ENCODE measurements around the gene UCK1. TPM values are rescaled to one million over a fixed set of nuclear protein-coding genes. Genes with fewer than 3 reads are reported as not detected.

UCK1 gene
- polyA plus RNA-seq, 1 donor (not counting 4 experiments of a cell fraction or from before 2014, with no cell fraction given), result 15.4 TPM

DNA sequence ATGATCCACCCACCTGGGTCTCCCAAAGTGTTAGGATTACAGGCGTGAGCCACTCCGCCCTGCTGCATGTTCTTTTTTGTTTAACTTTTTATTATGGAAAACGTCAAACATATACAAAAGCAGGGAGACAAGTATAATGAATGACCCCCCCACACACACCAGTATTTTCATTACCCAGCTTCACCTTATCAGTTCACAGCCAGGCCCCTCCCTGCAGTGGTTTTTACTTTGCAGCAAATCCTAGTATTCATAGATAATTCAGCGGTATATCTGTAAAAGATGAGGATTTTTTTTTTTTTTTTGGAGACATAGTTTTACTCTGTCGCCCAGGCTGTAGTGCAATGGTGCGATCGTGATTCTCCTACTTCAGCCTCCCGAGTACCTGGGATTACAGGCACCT is 26.1 kb downstream of the UCK1 start:
- no peaks in the 10 kb centered on the region for H3K27me3 ChIP-seq (ENCODE audit: control insufficient read depth, extremely low read depth, insufficient read depth, low read length)
- no peaks in the 10 kb centered on the region for H3K79me2 ChIP-seq (ENCODE audit: control insufficient read depth, insufficient read depth, low read length)
- no peak overlapping the region for H3K27ac ChIP-seq (ENCODE audit: control insufficient read depth, insufficient read depth, low read length)
- H4K20me1 ChIP-seq (ENCODE audit: control insufficient read depth, extremely low read depth, insufficient read depth, low read length), result peaks cover 5% of the 10 kb centered on the region
- H2AFZ ChIP-seq (ENCODE audit: control insufficient read depth, low read length), result no peak overlapping the region
- H3K9ac ChIP-seq (ENCODE audit: control insufficient read depth, extremely low read depth, insufficient read depth, low read length), result no peak overlapping the region
- peaks cover 2 to 18% of the 10 kb centered on the region in 2 experiments for H3K36me3 ChIP-seq (ENCODE audit: control insufficient read depth in 2 of 2, extremely low read depth in 1 of 2, insufficient read depth in 2 of 2, low read length in 2 of 2)
- dilution Hi-C loops (cut with MboI; ENCODE audit: extremely low pct_ligation_motif_present, low sequenced_read_pairs), result no loop called here
- TF ChIP-seq, protein P1, sequence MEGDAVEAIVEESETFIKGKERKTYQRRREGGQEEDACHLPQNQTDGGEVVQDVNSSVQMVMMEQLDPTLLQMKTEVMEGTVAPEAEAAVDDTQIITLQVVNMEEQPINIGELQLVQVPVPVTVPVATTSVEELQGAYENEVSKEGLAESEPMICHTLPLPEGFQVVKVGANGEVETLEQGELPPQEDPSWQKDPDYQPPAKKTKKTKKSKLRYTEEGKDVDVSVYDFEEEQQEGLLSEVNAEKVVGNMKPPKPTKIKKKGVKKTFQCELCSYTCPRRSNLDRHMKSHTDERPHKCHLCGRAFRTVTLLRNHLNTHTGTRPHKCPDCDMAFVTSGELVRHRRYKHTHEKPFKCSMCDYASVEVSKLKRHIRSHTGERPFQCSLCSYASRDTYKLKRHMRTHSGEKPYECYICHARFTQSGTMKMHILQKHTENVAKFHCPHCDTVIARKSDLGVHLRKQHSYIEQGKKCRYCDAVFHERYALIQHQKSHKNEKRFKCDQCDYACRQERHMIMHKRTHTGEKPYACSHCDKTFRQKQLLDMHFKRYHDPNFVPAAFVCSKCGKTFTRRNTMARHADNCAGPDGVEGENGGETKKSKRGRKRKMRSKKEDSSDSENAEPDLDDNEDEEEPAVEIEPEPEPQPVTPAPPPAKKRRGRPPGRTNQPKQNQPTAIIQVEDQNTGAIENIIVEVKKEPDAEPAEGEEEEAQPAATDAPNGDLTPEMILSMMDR (optimal IDR thresholded peaks at IDR 0.05 in 1 of 3, IDR thresholded peaks at IDR 0.05 in 1 of 3, conservative IDR thresholded peaks at IDR 0.05 in 1 of 3; ENCODE audit: extremely low read depth in 1 of 3, insufficient read depth in 2 of 3, low read length in 3 of 3), result no peak
- no peak for TF ChIP-seq EZH2 (IDR thresholded peaks at IDR 0.05; ENCODE audit: low read length)
- DNase-seq (ENCODE audit: low read depth, low spot score) (no peak), FAIRE-seq (no peak)
- no peaks in the 10 kb centered on the region for H3K9me1 ChIP-seq (ENCODE audit: control insufficient read depth, extremely low read depth, insufficient read depth, low read length)
- H3K4me2 ChIP-seq (ENCODE audit: control insufficient read depth, extremely low read depth, insufficient read depth, low read depth, low read length), result no peak overlapping the region
- H3K4me3 ChIP-seq (ENCODE audit: control insufficient read depth in 2 of 3, extremely low read depth in 1 of 3, insufficient read depth in 2 of 3, low read depth in 1 of 3, low read length in 3 of 3), result no peak overlapping the region
- H3K4me1 ChIP-seq (ENCODE audit: control insufficient read depth, extremely low read depth, insufficient read depth, low read length), result peaks cover 28% of the 10 kb centered on the region
- H3K9me3 ChIP-seq (ENCODE audit: control insufficient read depth, low read depth, low read length), result no peaks in the 10 kb centered on the region

DNA sequence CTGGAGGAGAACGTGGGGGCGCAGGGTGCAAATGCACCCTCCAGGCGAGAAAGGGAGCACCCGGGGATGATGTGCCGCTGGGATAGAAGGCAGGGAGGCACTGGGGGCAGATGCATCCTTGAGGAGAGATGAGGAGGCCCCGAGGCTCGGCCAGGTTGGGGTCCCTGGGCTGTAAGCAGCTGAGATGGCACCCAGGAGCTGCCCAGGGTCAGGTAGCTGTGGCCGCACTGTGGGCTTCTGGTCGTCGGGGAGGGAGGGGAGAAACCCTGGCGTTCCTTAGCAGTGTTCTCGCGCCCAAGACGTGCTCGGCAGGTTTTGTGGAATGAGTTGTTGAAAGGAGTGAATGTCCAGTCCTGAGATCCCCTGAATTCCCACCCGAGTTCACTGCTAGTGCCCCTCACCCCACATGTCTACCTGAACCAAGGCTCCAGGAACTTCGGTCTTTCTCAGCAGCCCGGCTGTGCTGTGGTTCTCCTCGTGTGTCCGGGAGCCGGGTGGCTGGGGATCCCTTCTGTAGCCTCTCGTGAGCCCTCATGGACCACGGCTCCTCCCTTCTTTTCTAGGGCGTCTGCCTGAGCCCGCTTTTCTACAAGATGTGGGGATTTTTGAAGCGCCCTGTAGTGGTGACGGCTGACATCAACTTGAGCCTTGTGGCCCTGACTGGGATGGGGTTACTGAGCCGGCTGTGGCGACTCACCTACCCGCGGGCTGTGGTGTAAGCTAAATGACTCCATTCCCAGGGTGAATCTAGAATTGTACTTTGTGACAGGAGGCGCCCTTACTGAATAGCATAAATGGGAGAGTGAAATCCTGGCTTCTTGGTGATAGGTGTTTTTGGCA is 27.2 kb downstream of the UCK1 start:
- Histone ChIP-seq H2AFZ (ENCODE audit: control insufficient read depth, low read length) (peak overlapping the region; percentile 73), H3K9me3 (ENCODE audit: control insufficient read depth, low read depth, low read length) (no peaks in the 10 kb centered on the region), H3K9me1 (ENCODE audit: control insufficient read depth, extremely low read depth, insufficient read depth, low read length) (no peaks in the 10 kb centered on the region), H3K79me2 (ENCODE audit: control insufficient read depth, insufficient read depth, low read length) (no peaks in the 10 kb centered on the region), H3K4me2 (ENCODE audit: control insufficient read depth, extremely low read depth, insufficient read depth, low read depth, low read length) (peak overlapping the region; percentile 63), H3K4me3 (ENCODE audit: control insufficient read depth in 2 of 3, extremely low read depth in 1 of 3, insufficient read depth in 2 of 3, low read depth in 1 of 3, low read length in 3 of 3) (peak overlapping the region; percentile 58 to 76 (median 74)), H3K36me3 (ENCODE audit: control insufficient read depth in 2 of 2, extremely low read depth in 1 of 2, insufficient read depth in 2 of 2, low read length in 2 of 2) (peaks cover 0 to 18% of the 10 kb centered on the region in 2 experiments), H3K4me1 (ENCODE audit: control insufficient read depth, extremely low read depth, insufficient read depth, low read length) (peaks cover 28% of the 10 kb centered on the region), H3K9ac (ENCODE audit: control insufficient read depth, extremely low read depth, insufficient read depth, low read length) (peak overlapping the region; percentile 67), H4K20me1 (ENCODE audit: control insufficient read depth, extremely low read depth, insufficient read depth, low read length) (peaks cover 5% of the 10 kb centered on the region), H3K27me3 (ENCODE audit: control insufficient read depth, extremely low read depth, insufficient read depth, low read length) (no peaks in the 10 kb centered on the region), H3K27ac (ENCODE audit: control insufficient read depth, insufficient read depth, low read length) (no peak overlapping the region)
- TF ChIP-seq, protein P1 (optimal IDR thresholded peaks at IDR 0.05 in 1 of 3, IDR thresholded peaks at IDR 0.05 in 1 of 3, conservative IDR thresholded peaks at IDR 0.05 in 1 of 3; ENCODE audit: extremely low read depth in 1 of 3, insufficient read depth in 2 of 3, low read length in 3 of 3), result peak in 1 of 3 experiments; percentile 22
- TF ChIP-seq EZH2 (IDR thresholded peaks at IDR 0.05; ENCODE audit: low read length), result no peak
- FAIRE-seq (no peak), DNase-seq (ENCODE audit: low read depth, low spot score) (no peak)
- dilution Hi-C loops (cut with MboI; ENCODE audit: extremely low pct_ligation_motif_present, low sequenced_read_pairs), result no loop called here

Measured in keratinocyte (primary cell).